ENCODE results near the gene LMF1.

The LMF1 gene

DNA sequence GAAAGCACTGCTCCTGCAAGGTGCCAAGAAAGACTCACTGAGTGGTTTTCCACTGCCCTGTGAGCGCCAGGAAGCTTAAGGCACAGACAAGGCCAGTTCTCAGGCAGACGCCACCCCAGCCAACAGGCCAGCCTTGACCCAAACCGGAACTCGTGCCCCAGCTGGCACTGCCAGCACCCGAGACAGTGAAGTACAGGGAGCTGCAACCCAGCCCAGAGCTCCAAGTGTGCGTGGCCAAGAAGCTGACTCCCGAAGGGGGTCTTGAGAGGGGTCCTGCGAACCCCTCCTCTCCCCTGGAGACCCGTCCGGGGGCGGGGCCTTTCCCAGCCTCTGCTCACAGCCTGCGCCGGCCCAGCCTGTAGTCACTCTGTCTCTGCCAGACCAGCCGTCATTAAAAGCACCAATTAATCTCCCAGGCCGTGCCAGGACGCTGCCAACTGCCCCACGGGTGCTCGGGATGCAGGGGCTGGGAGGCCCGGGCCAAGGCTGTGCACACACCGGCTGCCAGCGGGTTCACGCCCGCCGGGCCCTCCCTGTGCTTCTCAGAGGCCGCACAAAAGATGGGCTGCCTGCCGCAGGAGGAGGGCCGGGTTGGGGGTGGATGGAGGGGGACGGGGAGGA is 6.4 kb upstream of the LMF1 start:
- TF ChIP-seq, protein P1, sequence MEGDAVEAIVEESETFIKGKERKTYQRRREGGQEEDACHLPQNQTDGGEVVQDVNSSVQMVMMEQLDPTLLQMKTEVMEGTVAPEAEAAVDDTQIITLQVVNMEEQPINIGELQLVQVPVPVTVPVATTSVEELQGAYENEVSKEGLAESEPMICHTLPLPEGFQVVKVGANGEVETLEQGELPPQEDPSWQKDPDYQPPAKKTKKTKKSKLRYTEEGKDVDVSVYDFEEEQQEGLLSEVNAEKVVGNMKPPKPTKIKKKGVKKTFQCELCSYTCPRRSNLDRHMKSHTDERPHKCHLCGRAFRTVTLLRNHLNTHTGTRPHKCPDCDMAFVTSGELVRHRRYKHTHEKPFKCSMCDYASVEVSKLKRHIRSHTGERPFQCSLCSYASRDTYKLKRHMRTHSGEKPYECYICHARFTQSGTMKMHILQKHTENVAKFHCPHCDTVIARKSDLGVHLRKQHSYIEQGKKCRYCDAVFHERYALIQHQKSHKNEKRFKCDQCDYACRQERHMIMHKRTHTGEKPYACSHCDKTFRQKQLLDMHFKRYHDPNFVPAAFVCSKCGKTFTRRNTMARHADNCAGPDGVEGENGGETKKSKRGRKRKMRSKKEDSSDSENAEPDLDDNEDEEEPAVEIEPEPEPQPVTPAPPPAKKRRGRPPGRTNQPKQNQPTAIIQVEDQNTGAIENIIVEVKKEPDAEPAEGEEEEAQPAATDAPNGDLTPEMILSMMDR (conservative IDR thresholded peaks at IDR 0.05; ENCODE audit: control insufficient read depth, insufficient read depth, low read depth, low read length) = no peak
- no peak for DNase-seq (ENCODE audit: low read depth)
- H3K4me3 ChIP-seq (ENCODE audit: control insufficient read depth, low read depth, low read length) = no peak overlapping the region

DNA sequence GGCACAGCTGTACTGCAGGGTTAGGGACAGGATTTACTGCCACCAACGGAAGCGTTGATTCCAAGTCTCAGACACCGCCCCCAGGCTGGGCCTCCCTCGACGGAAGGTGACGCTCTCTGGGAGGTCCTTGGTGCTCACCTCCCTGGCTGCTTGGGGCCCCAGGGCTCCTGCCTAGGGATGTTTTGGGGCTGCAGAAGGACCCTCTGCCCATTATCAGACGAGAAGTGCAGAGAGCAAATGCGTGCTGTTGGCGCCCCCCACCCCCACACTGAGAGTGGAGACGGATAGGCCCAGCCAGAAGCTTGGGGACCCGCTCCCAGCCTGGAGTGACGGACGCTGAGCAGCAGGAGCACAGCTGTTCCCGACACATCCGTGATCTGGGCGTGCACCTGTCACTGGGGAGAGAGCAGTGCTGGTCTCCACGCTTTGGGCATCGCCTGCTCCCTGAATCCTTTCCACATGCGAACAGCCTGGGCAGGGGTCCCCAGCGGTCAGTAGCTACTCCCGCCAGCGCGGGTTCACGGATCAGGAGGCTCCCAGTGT is 5.7 kb upstream of the LMF1 start:
- H3K4me3 ChIP-seq (ENCODE audit: control insufficient read depth, low read depth, low read length) = no peak overlapping the region
- DNase-seq (ENCODE audit: low read depth) = no peak
- TF ChIP-seq, protein P1 (conservative IDR thresholded peaks at IDR 0.05; ENCODE audit: control insufficient read depth, insufficient read depth, low read depth, low read length) = no peak

DNA sequence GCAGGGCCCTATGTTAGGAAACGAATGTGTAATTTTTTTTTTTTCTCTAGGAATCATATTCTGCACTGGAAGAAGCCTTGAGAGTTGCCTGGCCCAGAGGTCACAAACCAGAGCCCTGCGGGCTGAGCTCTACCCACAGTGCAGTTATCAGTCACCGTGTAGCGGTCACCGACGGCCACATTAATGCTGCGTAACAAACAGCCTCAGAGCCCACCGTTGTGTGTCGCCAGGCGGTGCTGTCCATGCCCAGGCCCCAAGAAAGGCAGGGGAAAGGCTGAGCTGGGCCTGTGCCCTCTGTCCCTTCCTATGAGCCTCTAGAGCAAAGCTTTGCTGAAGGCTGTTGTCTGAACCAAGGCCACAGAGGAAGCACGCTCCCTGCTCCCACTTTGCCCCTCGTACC is 4.5 kb upstream of the LMF1 start:
- H3K4me3 ChIP-seq (ENCODE audit: control insufficient read depth, low read depth, low read length) = no peak overlapping the region
- TF ChIP-seq, protein P1 (conservative IDR thresholded peaks at IDR 0.05; ENCODE audit: control insufficient read depth, insufficient read depth, low read depth, low read length) = no peak
- DNase-seq (ENCODE audit: low read depth) = no peak

DNA sequence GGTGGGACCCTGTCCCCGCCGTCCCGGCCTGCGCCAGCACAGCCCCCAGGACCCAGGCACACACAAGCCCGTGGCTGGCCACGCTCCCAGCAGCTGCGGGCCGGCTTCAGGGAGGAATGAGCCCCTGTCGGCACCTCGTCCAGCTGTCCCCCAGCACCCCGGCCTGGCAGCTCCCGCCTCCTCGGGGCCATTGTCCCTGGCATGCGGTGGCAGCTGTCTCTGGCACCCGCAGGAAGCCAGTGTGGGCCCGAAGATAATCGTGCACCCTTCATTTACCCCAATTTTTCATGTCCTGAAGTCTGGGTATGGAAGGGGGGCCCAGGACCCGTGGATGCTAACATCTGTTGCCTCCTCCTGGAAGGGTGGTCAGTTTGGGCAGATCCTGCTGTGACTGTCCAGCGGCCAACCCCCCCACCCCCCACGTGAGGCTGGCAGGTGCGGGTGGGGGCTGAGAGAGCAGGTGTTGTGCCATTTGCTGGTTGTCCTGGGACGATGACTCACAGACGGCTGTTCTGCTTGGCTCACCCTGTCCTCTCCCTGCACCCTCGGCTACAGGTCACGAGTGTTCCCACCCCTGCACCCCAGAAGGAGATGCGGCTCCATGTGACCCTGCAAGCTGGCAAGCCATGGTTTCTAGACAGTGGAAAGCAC is 4.0 kb upstream of the LMF1 start:
- no peak overlapping the region for H3K4me3 ChIP-seq (ENCODE audit: control insufficient read depth, low read depth, low read length)
- DNase-seq (ENCODE audit: low read depth) = no peak
- TF ChIP-seq, protein P1 (conservative IDR thresholded peaks at IDR 0.05; ENCODE audit: control insufficient read depth, insufficient read depth, low read depth, low read length) = no peak

DNA sequence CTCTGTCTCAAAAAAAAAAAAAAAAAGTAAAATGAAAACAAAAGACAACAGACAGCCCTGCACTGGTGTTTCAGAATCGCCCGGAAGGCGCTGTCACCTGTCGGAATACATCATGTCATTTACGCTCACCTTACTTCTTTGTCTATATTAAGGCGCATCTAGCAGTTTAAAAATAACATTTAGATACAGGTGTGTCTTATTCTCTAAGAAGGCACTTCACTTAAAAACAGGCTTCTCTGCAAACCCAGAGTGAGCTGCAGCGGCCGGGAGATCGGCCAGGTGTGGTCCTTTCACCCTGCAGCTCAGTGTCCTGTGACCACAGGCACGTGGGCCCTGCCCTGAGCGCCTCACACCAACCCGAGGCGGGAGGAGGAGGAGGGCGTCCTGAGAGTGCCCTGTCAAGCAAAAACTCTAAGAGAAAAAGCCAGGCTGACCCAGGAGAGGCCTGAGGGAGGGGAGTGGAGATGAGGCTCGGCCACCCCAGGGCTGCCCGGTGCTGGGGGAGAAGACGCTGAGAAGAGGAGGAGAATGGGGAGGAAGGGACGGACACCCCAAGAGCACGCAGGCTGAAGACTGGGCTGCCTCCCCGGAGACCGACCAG is 3.3 kb upstream of the LMF1 start:
- no peak for DNase-seq (ENCODE audit: low read depth)
- TF ChIP-seq, protein P1 (conservative IDR thresholded peaks at IDR 0.05; ENCODE audit: control insufficient read depth, insufficient read depth, low read depth, low read length) = no peak

DNA sequence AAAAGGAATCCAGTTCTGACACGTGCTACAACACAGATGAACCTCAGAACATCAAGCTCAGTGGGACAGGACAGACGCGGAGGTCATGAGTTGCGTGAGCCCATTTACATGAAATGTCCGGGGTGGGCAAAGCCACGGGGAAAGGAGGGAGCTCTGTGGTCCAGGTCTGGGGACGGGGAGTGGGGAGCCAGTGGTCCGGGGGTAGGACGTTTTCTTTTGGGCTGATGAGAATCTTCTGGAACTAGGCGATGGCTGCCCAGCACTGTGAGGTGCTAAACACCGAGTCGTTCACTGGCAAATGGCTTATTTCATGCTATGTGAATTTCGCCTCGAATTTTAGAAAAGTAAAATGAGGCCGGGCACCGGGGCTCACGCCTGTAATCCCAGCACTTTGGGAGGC is 2.6 kb upstream of the LMF1 start:
- no peak for DNase-seq (ENCODE audit: low read depth)
- no peak overlapping the region for H3K4me3 ChIP-seq (ENCODE audit: control insufficient read depth, low read depth, low read length)
- TF ChIP-seq, protein P1 (conservative IDR thresholded peaks at IDR 0.05; ENCODE audit: control insufficient read depth, insufficient read depth, low read depth, low read length) = no peak

More for the DNA sequence above, 3.3 kb upstream of the LMF1 start:
- H3K4me3 ChIP-seq (ENCODE audit: control insufficient read depth, low read depth, low read length) = no peak overlapping the region

Data from fibroblast of mammary gland (primary cell).